ENCODE results near the gene ZDHHC5.
A peak's percentile ranks its signal among the peaks of the same experiment; 100 is the strongest.

The ZDHHC5 gene

DNA sequence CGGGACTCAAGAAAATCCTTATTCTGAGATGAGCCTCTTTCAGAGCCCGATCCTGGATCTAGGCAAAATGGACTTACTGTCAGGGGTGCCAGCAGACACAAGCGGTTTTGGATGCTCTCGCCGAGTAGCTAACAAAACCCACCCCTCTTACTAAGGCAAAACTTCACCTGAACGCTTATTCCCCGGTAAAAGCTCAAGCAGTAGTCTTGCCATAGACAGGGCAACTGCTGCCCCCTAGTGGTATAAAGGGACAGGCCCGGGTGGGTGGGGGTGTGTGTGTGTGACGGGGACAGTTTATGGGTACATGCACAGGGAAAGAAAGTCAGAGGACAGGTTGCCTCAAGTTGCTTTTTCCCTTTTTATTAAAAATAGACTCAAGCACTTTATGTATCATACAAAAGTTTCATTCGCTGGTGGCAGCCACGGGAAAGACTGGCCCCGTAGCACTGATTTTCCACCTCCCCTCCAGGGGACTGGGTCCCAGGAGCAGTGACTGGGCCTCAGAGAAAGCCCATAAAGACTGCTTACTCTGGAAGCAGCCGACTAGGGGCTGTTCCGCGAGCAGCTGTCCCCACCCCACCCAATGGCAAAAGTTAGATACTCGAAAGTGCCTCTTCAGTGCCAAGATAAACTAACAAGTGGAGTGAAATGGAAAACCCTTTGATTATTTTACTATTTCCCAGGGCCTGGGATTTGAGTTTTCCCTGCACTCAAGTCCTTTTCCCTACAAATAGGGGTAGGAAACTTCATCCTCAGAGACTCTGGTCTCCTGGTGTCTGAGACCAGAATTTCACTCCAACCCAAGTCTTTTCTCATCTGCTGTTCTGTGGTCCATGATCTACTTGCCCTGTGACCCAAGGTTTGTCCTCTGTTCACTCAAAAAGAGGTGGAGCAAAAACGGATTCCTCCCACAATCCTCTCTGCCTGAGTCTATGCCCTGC, 22.9 kb upstream of the ZDHHC5 start:
- H3K9me3 ChIP-seq (ENCODE audit: control insufficient read depth, low read length): no peaks in the 10 kb centered on the region
- H3K4me3 ChIP-seq (ENCODE audit: extremely low read depth, insufficient read depth, low read length, poor library complexity, severe bottlenecking): no peak overlapping the region
- H3K27ac ChIP-seq (ENCODE audit: low read depth, low read length, severe bottlenecking): peak overlapping the region; percentile 49
- 48 to 53% methylated on average over 8 to 13 of the region's 17 CpGs for WGBS, 2 experiments (ENCODE audit: insufficient coverage in 2 of 2)
- peaks cover 45% of the 10 kb centered on the region for H3K36me3 ChIP-seq (ENCODE audit: control insufficient read depth, insufficient read depth, low read length)
- H3K4me1 ChIP-seq (ENCODE audit: control insufficient read depth, insufficient read depth, low read length, poor library complexity, severe bottlenecking): peaks cover 81% of the 10 kb centered on the region

GRCh38 chr11:57645689-57646085, 22.2 kb upstream of the ZDHHC5 start:
- no peak overlapping the region for H3K27ac ChIP-seq (ENCODE audit: low read depth, low read length, severe bottlenecking)
- peaks cover 39% of the 10 kb centered on the region for H3K36me3 ChIP-seq (ENCODE audit: control insufficient read depth, insufficient read depth, low read length)
- no peaks in the 10 kb centered on the region for H3K9me3 ChIP-seq (ENCODE audit: control insufficient read depth, low read length)
- peaks cover 85% of the 10 kb centered on the region for H3K4me1 ChIP-seq (ENCODE audit: control insufficient read depth, insufficient read depth, low read length, poor library complexity, severe bottlenecking)
- 73 to 74% methylated on average over 3 to 5 of the region's 5 CpGs for WGBS, 2 experiments (ENCODE audit: insufficient coverage in 2 of 2)
- H3K4me3 ChIP-seq (ENCODE audit: extremely low read depth, insufficient read depth, low read length, poor library complexity, severe bottlenecking): no peak overlapping the region

DNA sequence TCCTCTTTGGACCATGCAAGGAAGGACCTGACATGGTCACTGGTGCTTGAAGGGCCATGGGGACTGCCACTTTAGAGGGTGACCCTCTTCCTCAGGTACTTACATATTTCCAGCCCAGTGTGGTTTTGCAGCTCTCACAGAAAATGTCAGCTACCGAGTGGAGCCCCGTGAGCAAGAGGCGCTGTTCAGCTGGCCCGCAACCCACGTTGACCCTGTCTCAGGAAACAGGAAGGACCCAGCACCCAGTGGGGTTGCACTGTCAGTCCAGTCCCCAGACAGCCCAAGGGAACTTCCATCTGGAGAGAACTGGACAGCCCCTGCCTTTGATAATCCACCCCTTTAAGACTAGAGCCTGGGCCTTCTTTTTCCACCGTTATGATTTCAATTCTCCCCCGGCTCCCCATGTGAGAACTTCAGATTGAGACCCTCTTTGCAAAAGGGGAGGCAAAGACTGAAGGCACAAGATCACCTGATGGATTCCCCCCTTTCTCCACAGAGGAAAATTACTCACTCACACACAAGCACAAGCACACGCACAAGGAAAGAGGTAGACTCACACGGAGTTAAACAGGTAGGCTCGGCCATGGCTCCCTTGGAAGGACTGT, 21.6 kb upstream of the ZDHHC5 start:
- Histone ChIP-seq H3K36me3 (ENCODE audit: control insufficient read depth, insufficient read depth, low read length) (peaks cover 33% of the 10 kb centered on the region), H3K27ac (ENCODE audit: low read depth, low read length, severe bottlenecking) (peak overlapping the region; percentile 13), H3K4me1 (ENCODE audit: control insufficient read depth, insufficient read depth, low read length, poor library complexity, severe bottlenecking) (peaks cover 81% of the 10 kb centered on the region), H3K9me3 (ENCODE audit: control insufficient read depth, low read length) (no peaks in the 10 kb centered on the region), H3K4me3 (ENCODE audit: extremely low read depth, insufficient read depth, low read length, poor library complexity, severe bottlenecking) (no peak overlapping the region)
- 68 to 69% methylated on average over 7 to 8 of the region's 10 CpGs for WGBS, 2 experiments (ENCODE audit: insufficient coverage in 2 of 2)

DNA sequence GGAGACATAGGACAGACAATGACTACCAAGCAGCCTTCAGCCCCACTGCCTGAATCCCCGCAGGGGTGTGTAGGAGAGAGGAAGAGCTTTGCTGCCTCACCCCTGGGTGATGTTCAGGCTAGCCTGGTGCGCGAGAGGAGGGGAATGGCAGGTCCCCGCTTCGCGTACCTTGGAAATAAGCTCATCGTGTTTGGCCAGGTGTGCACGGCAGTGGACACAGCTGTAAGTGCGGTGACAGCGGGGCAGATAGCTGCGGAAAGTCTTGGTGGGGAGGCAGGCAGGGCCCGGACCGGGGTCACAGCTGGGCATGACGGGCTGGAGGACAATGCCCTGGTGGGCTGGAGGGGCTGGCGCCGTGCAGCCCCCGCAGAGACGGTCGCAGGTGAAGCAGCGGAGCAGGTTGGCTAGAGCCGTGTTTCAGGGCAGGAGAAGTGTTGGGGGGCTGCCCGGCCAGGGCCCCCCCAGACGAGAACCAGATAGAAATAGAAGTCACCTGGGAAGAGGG, 21.1 kb upstream of the ZDHHC5 start:
- 9 to 10% methylated on average over 20 to 23 of the region's 23 CpGs for WGBS, 2 experiments (ENCODE audit: insufficient coverage in 2 of 2)
- Histone ChIP-seq H3K27ac (ENCODE audit: low read depth, low read length, severe bottlenecking) (no peak overlapping the region), H3K4me1 (ENCODE audit: control insufficient read depth, insufficient read depth, low read length, poor library complexity, severe bottlenecking) (peaks cover 75% of the 10 kb centered on the region), H3K4me3 (ENCODE audit: extremely low read depth, insufficient read depth, low read length, poor library complexity, severe bottlenecking) (no peak overlapping the region), H3K9me3 (ENCODE audit: control insufficient read depth, low read length) (no peaks in the 10 kb centered on the region), H3K36me3 (ENCODE audit: control insufficient read depth, insufficient read depth, low read length) (peaks cover 29% of the 10 kb centered on the region)

- H3K36me3 ChIP-seq (ENCODE audit: control insufficient read depth, insufficient read depth, low read length): peaks cover 24% of the 10 kb centered on the region
- peaks cover 72% of the 10 kb centered on the region for H3K4me1 ChIP-seq (ENCODE audit: control insufficient read depth, insufficient read depth, low read length, poor library complexity, severe bottlenecking)
- H3K9me3 ChIP-seq (ENCODE audit: control insufficient read depth, low read length): no peaks in the 10 kb centered on the region
- 1 to 7% methylated on average over 5 to 10 of the region's 10 CpGs for WGBS, 2 experiments (ENCODE audit: insufficient coverage in 2 of 2)
- H3K27ac ChIP-seq (ENCODE audit: low read depth, low read length, severe bottlenecking): peak overlapping the region; percentile 18
- H3K4me3 ChIP-seq (ENCODE audit: extremely low read depth, insufficient read depth, low read length, poor library complexity, severe bottlenecking): no peak overlapping the region
Measured at GRCh38 chr11:57647372-57647771, 20.5 kb upstream of the ZDHHC5 start.

DNA sequence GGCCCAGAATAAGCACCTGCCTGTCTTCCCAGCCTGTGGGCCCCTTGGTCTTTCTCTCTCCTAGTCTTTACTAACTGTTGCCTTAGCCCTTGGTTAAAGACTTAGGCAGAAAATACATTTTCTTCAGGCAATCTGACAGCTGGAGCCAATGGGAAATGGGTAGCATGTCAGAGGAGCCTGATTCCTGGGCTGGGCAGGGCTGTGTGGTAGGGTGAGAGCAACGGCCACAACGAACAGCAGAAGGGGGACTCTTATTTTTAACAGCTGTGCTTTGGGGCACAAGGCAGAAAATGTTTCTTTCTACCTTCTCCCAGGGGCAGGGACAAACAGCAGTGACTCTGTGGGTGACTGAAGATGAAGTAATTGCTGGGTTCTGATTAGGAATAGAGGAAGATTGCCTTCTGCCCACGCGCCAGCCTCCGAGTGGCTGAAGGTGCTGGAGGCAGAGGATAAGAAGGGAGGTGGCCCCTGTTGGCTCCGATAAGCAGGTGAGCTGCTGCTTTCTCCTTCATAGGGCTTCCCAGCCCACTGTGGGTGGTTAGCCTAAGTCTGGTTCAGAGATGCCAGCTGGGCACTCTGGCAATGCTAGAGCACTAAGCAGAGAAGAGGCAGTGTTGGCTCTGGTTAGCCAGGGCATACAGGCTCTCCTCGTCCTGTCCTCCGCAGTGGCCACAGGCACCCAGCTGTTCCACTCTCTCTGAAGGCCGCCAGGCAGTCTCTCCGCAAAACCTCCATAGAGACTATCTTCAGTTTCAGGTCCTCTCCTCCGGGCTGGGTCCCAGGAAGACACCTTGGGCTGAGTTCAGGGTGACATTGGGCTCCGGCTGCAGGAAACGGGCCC, 19.7 kb upstream of the ZDHHC5 start:
- 7 to 8% methylated on average over 11 to 13 of the region's 13 CpGs for WGBS, 2 experiments (ENCODE audit: insufficient coverage in 2 of 2)
- Histone ChIP-seq H3K36me3 (ENCODE audit: control insufficient read depth, insufficient read depth, low read length) (peaks cover 16% of the 10 kb centered on the region), H3K4me1 (ENCODE audit: control insufficient read depth, insufficient read depth, low read length, poor library complexity, severe bottlenecking) (peaks cover 64% of the 10 kb centered on the region), H3K4me3 (ENCODE audit: extremely low read depth, insufficient read depth, low read length, poor library complexity, severe bottlenecking) (peak overlapping the region; percentile 41), H3K27ac (ENCODE audit: low read depth, low read length, severe bottlenecking) (peak overlapping the region; percentile 18), H3K9me3 (ENCODE audit: control insufficient read depth, low read length) (no peaks in the 10 kb centered on the region)

GRCh38 chr11:57648801-57649735, 18.8 kb upstream of the ZDHHC5 start:
- H3K4me3 ChIP-seq (ENCODE audit: extremely low read depth, insufficient read depth, low read length, poor library complexity, severe bottlenecking): peak overlapping the region; percentile 41
- peaks cover 9% of the 10 kb centered on the region for H3K36me3 ChIP-seq (ENCODE audit: control insufficient read depth, insufficient read depth, low read length)
- no peaks in the 10 kb centered on the region for H3K9me3 ChIP-seq (ENCODE audit: control insufficient read depth, low read length)
- H3K4me1 ChIP-seq (ENCODE audit: control insufficient read depth, insufficient read depth, low read length, poor library complexity, severe bottlenecking): peaks cover 55% of the 10 kb centered on the region
- WGBS, 2 experiments (ENCODE audit: insufficient coverage in 2 of 2): 2% methylated on average over 19 of the region's 23 CpGs
- H3K27ac ChIP-seq (ENCODE audit: low read depth, low read length, severe bottlenecking): peak overlapping the region; percentile 75

GRCh38 chr11:57649826-57650738, 17.8 kb upstream of the ZDHHC5 start, which contains the start of gene YPEL4:
TSS of gene YPEL4 (minus strand) at chr11:57649912. CDS start at chr11:57647107, 2,805 bp downstream.
- Histone ChIP-seq H3K36me3 (ENCODE audit: control insufficient read depth, insufficient read depth, low read length) (peaks cover 3% of the 10 kb centered on the region), H3K9me3 (ENCODE audit: control insufficient read depth, low read length) (no peaks in the 10 kb centered on the region), H3K4me1 (ENCODE audit: control insufficient read depth, insufficient read depth, low read length, poor library complexity, severe bottlenecking) (peaks cover 50% of the 10 kb centered on the region), H3K27ac (ENCODE audit: low read depth, low read length, severe bottlenecking) (peak within 1 kb of the TSS; percentile 75), H3K4me3 (ENCODE audit: extremely low read depth, insufficient read depth, low read length, poor library complexity, severe bottlenecking) (peak within 1 kb of the TSS; percentile 41)
- WGBS, 2 experiments (ENCODE audit: insufficient coverage in 2 of 2): 30 to 66% methylated on average over 3 to 9 of the region's 15 CpGs

DNA sequence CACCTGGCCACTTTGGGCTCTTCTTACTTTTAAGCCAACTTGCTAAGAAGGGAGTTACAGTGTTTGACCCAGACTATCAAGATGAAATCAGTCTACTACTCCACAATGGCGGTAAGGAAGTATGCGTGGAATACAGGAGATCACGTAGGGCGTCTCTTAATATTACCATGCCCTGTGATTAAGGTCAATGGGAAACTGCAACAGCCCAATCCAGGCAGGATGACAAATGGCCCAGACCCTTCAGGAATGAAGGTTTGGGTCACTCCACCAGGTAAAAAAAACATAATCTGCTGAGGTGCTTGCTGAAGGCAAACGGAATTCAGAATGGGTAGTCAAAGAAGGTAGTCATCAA, 17.2 kb upstream of the ZDHHC5 start:
- peaks cover 45% of the 10 kb centered on the region for H3K4me1 ChIP-seq (ENCODE audit: control insufficient read depth, insufficient read depth, low read length, poor library complexity, severe bottlenecking)
- H3K9me3 ChIP-seq (ENCODE audit: control insufficient read depth, low read length): no peaks in the 10 kb centered on the region
- 70% methylated on average over 1 to 4 of the region's 5 CpGs for WGBS, 2 experiments (ENCODE audit: insufficient coverage in 2 of 2)
- H3K27ac ChIP-seq (ENCODE audit: low read depth, low read length, severe bottlenecking): no peak overlapping the region
- H3K4me3 ChIP-seq (ENCODE audit: extremely low read depth, insufficient read depth, low read length, poor library complexity, severe bottlenecking): no peak overlapping the region
- H3K36me3 ChIP-seq (ENCODE audit: control insufficient read depth, insufficient read depth, low read length): no peaks in the 10 kb centered on the region

All from mesodermal cell (in vitro differentiated cells).